Ectodermal cell (in vitro differentiated cells): ENCODE measurements around the gene ITIH3.

Source experiments
- H3K27ac ChIP-seq: 2 replicates; pipeline ENCODE4 v1.7.0; 2013; ENCODE audit warnings: mild to moderate bottlenecking, low read depth, low read length; ENCODE audit not compliant: insufficient read depth, poor library complexity, severe bottlenecking
- H3K27me3 ChIP-seq: 2 replicates; pipeline ENCODE4 v1.7.0; 2013; ENCODE audit warnings: mild to moderate bottlenecking, low read length; ENCODE audit not compliant: insufficient read depth, control insufficient read depth, poor library complexity, severe bottlenecking
- H3K36me3 ChIP-seq: one replicate; pipeline ENCODE4 v1.7.0; 2013; ENCODE audit warnings: low read length; ENCODE audit not compliant: control insufficient read depth, insufficient read depth
- H3K4me1 ChIP-seq: one replicate; pipeline ENCODE4 v1.7.0; 2013; ENCODE audit warnings: low read length; ENCODE audit not compliant: control insufficient read depth, insufficient read depth
- H3K4me3 ChIP-seq: 2 replicates; pipeline ENCODE4 v1.7.0; 2013; ENCODE audit warnings: low read depth, low read length, control low read depth; ENCODE audit not compliant: insufficient read depth
- H3K9me3 ChIP-seq: 2 replicates; pipeline ENCODE4 v1.7.0; 2013; ENCODE audit warnings: mild to moderate bottlenecking, low read length, moderate library complexity; ENCODE audit not compliant: control insufficient read depth
- WGBS, 2 experiments: methylation state at CpG; one replicate each; pipeline ENCODE4 v1.1.7; 2013; ENCODE audit warnings: missing lambda C conversion rate in 2 of 2; 5-methylcytosine and 5-hydroxymethylcytosine counted together

ITIH3 gene

GRCh38 chr3:52836986-52837385, 42.4 kb downstream of the ITIH3 start:
- no peaks in the 10 kb centered on the region for H3K36me3 ChIP-seq
- H3K4me1 ChIP-seq, result peaks cover 55% of the 10 kb centered on the region
- no peak overlapping the region for H3K4me3 ChIP-seq
- WGBS, 2 experiments, result 93 to 96% methylated on average over 4 of the region's 4 CpGs
- no peaks in the 10 kb centered on the region for H3K27me3 ChIP-seq
- no peak overlapping the region for H3K27ac ChIP-seq
- no peaks in the 10 kb centered on the region for H3K9me3 ChIP-seq

DNA sequence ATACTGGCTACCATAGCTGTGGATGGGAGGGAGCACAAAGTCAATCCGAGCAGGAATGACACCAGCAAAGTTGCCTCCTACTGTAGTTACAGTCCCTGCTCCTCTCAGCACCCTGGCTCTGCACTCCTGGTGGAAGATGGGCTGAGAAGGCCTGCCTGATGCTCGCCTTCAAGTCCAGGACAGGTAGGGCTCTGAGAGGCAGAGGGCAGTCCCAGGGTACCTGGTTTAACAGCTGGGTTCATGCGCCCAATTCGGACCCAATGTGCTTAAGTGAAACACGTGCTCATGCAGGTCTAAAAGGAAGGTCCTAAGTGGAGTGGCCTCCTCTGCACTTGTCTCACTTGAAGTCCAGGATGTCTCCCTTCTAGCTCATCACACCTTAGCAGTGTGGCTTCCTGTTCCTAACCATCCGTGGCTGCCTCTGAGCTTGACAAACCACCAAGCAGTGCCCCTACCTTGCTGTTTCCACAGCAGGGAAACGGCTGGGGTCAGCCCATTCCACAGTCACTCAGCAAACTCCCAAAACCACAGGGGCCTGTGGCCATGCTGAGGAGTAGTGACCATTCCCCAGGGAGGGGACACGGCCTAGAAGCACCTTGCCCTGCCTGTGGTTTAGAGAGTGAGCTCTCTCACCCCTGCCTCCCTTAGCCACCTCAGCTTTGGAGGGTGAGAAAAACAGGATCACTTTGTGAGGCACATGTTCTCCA, 44.1 kb downstream of the ITIH3 start:
- Histone ChIP-seq H3K36me3 (no peaks in the 10 kb centered on the region), H3K4me1 (peaks cover 44% of the 10 kb centered on the region), H3K27me3 (no peaks in the 10 kb centered on the region), H3K9me3 (no peaks in the 10 kb centered on the region), H3K27ac (no peak overlapping the region), H3K4me3 (no peak overlapping the region)
- 89 to 94% methylated on average over 8 of the region's 8 CpGs for WGBS, 2 experiments

- WGBS, 2 experiments, result 85 to 90% methylated on average over 2 of the region's 2 CpGs
- Histone ChIP-seq H3K4me3 (no peak overlapping the region), H3K27ac (no peak overlapping the region)
These were observed 44.6 kb downstream of the ITIH3 start for GRCh38 chr3:52839268-52839575.

DNA sequence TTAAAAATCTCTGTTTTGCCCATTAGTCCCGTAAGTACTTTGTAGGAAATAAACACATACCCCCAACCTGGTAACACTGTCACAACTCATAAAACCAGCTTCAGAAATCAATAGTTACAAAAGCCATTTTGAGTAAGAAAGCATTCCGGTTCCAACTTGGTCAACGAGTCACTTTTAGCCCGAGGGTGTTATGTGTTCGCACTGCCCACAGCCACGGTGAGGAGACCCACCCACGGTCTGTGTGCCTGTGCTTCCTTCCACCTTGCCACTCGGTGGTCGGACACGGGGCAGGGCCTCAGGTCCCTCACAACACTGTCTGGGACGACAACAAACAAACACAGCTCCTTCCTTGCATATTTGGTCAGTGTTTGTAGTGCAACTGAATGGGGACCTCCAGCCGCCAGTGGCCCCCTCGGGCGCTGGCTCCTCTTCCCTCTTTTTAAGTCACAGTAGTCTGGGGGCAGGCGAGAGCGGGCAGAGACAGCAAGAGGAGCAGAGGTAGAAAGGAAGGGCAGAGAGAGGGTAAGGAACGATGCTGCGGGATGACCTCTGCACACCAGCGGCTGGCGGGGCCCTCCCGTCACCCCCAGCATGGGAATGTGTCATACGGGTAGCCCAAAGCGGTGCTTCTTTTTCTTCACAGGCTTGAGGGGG, 45.4 kb downstream of the ITIH3 start:
- no peaks in the 10 kb centered on the region for H3K9me3 ChIP-seq
- 92 to 94% methylated on average over 23 of the region's 23 CpGs for WGBS, 2 experiments
- H3K27ac ChIP-seq, result no peak overlapping the region
- peaks cover 34% of the 10 kb centered on the region for H3K4me1 ChIP-seq
- H3K27me3 ChIP-seq, result no peaks in the 10 kb centered on the region
- no peak overlapping the region for H3K4me3 ChIP-seq
- H3K36me3 ChIP-seq, result no peaks in the 10 kb centered on the region

More at GRCh38 chr3:52839268-52839575, 44.6 kb downstream of the ITIH3 start:
- Histone ChIP-seq H3K4me1 (peaks cover 42% of the 10 kb centered on the region), H3K27me3 (no peaks in the 10 kb centered on the region), H3K9me3 (no peaks in the 10 kb centered on the region), H3K36me3 (no peaks in the 10 kb centered on the region)

- Histone ChIP-seq H3K36me3 (no peaks in the 10 kb centered on the region), H3K27ac (no peak overlapping the region), H3K4me1 (peaks cover 20% of the 10 kb centered on the region), H3K4me3 (no peak overlapping the region), H3K9me3 (no peaks in the 10 kb centered on the region), H3K27me3 (no peaks in the 10 kb centered on the region)
- 90 to 93% methylated on average over 12 of the region's 12 CpGs for WGBS, 2 experiments
These were observed 46.8 kb downstream of the ITIH3 start for GRCh38 chr3:52841211-52841980.

- Histone ChIP-seq H3K27me3 (no peaks in the 10 kb centered on the region), H3K4me3 (no peak overlapping the region), H3K9me3 (no peaks in the 10 kb centered on the region), H3K4me1 (peaks cover 16% of the 10 kb centered on the region), H3K27ac (no peak overlapping the region), H3K36me3 (no peaks in the 10 kb centered on the region)
- WGBS, 2 experiments, result 86 to 87% methylated on average over 12 of the region's 12 CpGs
These were observed 47.4 kb downstream of the ITIH3 start for GRCh38 chr3:52841981-52842340.

DNA sequence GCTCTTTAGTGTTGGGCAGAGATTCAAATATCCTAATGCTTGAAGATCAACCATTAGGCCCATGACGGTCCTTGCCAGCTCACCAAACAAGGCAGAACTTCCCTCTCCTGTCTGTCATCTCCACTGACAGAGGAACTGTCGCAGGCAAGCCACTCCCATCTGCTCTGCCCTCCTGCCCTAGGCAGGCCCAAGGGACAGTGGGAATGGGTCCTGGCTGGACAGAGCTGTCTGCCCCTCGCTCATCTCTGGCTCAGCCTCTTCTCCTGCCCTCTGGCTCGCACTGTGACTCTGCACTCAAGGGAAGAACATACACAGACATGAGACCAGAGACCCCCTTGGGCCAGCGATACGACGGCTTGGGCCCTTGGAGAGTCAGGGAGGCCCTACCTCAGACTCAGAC, 47.8 kb downstream of the ITIH3 start:
- H3K9me3 ChIP-seq, result no peaks in the 10 kb centered on the region
- peaks cover 16% of the 10 kb centered on the region for H3K4me1 ChIP-seq
- H3K27ac ChIP-seq, result no peak overlapping the region
- H3K27me3 ChIP-seq, result no peaks in the 10 kb centered on the region
- WGBS, 2 experiments, result 78 to 81% methylated on average over 7 of the region's 7 CpGs
- H3K4me3 ChIP-seq, result no peak overlapping the region
- no peaks in the 10 kb centered on the region for H3K36me3 ChIP-seq

GRCh38 chr3:52843108-52843865, 48.7 kb downstream of the ITIH3 start:
- H3K9me3 ChIP-seq, result no peaks in the 10 kb centered on the region
- peaks cover 16% of the 10 kb centered on the region for H3K4me1 ChIP-seq
- no peak overlapping the region for H3K27ac ChIP-seq
- no peaks in the 10 kb centered on the region for H3K27me3 ChIP-seq
- peaks cover 8% of the 10 kb centered on the region for H3K36me3 ChIP-seq
- 77 to 79% methylated on average over 20 of the region's 20 CpGs for WGBS, 2 experiments
- no peak overlapping the region for H3K4me3 ChIP-seq

DNA sequence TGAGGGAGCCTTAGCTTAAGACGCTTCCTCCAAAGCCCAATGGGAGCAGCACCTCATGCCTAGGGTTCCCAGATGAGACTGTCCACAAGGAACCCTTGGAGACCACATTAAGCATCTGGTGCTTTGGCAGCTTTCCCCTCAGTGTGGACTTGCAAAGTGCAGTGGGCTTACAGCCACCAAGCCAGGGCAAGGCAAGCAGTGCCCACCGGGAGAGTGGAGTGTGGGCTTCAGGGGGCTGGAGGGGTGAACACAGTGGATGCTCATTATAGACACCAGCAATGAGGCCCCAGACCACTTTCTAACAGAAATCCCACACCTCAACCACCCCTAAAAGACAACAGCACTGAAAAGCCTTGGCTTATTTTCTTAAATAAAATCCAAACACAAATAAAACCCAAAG, 49.3 kb downstream of the ITIH3 start:
- no peak overlapping the region for H3K4me3 ChIP-seq
- no peaks in the 10 kb centered on the region for H3K27me3 ChIP-seq
- H3K4me1 ChIP-seq, result peaks cover 16% of the 10 kb centered on the region
- H3K36me3 ChIP-seq, result peaks cover 12% of the 10 kb centered on the region
- no peak overlapping the region for H3K27ac ChIP-seq
- 95 to 96% methylated on average over 2 of the region's 2 CpGs for WGBS, 2 experiments
- no peaks in the 10 kb centered on the region for H3K9me3 ChIP-seq
